ENCODE data around the gene GPER1. TPM values are rescaled to one million over a fixed set of nuclear protein-coding genes. Genes with fewer than 3 reads are reported as not detected.
A peak's percentile ranks its signal among the peaks of the same experiment; 100 is the strongest.
"Not testable (repeated sequence)": the region's sequence is repeated elsewhere in the genome, so short reads cannot be mapped to it uniquely, and the experiment has no call there.

The GPER1 gene
- total RNA-seq, 2 donors from 2014 or later = 7.2 to 20.8 TPM

DNA sequence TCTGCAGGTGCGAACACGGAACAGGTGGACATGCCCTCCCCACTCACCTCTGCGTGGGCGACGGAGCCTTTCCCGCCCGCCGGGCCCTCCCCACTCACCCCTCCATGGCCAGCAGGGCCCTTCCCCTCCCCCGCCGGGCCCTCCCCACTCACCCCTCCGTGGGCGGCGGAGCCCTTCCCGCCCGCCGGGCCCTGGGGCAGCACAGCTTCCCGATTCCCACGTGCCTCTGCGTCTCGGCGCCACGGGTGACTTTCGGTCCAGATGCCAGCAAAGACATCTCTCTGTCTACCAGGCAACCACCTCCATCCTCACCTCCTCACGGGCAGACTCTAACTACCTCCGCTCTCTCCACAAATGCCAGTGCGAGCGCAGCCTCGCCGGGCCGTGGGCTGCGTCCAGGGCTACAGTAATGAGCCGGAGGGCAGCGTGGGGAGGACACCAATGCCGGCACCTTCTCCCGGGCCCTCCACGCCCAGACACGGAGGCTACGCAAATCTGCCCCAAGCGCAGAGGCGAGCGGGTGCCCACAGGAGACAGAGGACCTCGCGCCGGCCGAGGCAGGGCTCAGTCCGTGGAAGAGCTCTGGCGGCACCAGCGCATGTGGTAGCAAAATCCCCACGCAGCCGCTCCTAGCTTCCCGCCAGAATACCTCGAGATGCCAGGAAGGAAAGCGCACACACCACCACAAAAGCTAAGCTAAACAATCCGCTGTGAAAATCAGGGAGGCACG lies 21.8 kb downstream of the GPER1 start:
- DNase-seq (no peak), ATAC-seq (no peak)
- intact Hi-C loops (cut with DNase I, micrococcal nuclease) = no loop called here

DNA sequence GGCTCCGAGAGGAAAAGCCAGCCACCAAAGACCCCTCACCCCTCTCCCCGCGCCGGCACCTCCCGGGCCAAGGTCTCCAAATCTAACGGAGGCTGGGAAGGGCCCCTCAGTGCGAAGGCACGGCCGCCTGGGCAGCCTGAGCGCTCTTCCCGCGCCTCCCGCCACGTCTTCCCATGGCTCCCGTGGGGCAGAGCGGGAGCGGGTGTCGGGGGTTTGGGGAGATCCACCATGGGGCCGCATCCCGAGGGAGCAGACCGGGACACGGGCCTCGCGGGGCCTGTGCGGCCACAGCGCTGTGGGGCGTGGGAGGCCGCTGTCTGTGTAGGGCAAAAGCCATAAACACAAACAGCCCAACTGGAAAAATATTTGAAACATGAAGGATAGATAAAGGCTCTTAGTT lies 22.4 kb downstream of the GPER1 start:
- DNase-seq (no peak), ATAC-seq (no peak)
- intact Hi-C loops (cut with DNase I, micrococcal nuclease) = no loop called here

DNA sequence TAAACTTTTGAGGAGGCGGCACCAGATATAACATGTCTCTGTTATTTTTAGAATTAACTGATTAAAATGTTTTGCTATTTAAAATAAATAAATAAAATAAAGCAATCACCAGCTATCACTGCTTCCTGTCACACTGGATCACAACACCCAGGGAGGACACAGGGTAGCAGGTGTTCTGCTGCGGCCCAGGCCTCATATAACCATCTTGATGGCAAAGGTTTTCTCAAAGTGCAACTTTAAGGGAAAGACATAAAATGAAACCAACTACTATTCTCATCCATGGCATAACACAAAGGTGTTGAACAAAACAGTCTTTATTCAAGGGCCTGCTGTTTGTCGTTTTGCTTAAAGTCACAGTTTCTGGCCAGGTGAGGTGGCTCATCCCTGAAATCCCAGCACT lies 23.2 kb downstream of the GPER1 start:
- DNase-seq (no peak), ATAC-seq (no peak)
- intact Hi-C loops (cut with DNase I, micrococcal nuclease) = no loop called here

DNA sequence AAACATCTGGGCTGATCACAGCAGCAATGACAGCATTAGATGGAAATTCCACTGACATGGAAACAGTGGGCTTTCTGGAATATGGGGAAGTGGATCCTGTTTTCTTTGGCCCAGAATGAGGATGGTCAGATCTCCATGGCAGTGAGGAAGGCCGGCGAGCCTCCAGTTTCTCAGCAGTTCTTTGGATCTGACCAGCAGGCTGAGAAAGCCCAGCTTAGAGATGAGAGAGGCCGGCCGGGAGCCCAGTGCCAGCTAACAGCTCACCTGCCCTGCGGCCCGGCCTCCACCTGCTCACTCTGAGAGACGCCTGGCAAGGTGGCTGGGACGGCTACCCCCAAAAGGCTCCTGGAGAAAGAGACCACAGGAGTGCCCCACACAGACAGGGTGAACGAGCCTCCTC lies 24.2 kb downstream of the GPER1 start:
- DNase-seq = no peak
- intact Hi-C loops (cut with DNase I, micrococcal nuclease) = no loop called here
- no peak for ATAC-seq

DNA sequence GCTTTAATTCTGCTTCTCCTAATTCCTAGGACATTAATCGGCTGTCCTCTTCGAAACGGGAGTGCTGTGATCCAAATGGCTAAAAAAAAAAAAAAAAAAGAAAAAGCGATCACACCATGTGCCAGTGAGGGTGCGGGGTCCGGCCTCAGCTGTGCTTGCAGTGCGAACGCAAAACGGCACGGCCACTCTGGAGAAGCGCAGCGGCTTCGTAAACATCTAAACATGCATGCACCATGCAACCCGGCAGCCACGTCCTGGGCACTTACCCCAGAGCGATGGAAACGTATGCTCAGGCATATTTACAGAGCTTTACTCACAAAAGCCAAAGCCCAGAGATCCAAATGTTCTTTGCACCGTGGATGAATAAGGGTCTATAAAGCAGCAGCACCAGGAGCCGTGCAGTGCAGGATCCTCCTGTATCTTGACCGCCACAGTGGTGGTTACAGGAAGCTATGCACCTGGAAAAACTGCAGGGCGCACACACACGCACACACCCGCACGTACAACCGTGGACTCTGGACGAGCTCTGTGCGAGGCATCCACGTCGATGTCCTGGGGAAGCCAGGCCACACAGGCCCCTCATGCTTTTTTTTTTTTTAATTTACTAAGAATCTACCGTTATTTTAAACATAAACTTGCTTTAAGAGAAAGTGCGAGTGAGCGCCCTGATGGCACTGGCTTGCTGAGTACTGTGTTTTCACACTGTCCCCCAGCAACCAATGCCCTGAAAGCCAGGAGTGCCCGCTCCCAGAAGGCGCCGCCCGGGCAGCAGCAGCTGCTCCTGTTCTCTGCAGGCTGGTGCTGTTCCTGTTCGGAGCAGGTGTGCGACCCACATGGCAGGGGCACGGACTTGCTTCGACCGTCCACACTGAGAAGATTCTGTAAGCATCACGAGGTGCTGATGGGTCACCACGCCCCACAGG lies 25.0 kb downstream of the GPER1 start:
- intact Hi-C loops (cut with DNase I, micrococcal nuclease) = no loop called here
- ATAC-seq (no peak), DNase-seq (no peak)

DNA sequence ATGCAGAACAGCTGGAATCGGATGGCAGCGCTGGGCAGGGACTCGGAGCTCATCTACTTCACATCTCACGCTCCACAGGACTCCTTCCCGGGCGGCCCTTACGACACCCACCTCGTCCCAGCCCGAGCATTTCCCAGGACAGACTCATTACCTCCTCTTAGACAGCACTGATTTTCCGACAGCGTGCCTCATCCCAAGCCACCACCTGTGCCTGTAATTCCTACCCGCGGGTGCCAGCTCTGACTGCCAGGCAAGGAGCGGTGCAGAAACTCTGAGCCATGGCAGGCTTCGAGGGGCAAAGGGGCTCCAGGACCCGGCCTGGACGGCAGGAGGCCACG lies 25.6 kb downstream of the GPER1 start:
- intact Hi-C loops (cut with DNase I, micrococcal nuclease) = no loop called here
- ATAC-seq (no peak), DNase-seq (no peak)

DNA sequence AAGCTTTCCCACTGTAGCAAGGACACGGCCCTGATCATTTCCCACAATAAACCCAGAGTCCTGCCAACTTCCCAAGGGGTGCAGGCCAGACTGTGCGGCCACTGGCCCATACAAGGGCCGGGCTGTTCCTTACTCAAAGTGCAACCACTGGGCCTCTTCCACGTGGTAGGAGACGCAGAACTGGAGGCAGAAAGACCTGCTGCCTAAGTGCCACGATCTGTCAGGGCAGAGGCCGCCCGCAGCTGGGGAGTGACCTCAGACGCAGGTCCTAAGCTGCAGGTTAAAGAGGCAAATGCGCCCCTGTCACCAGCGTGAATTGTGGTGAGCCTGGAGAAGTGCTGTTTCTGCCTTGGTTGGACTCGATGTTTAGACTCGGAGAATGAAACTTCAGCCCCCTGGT lies 26.2 kb downstream of the GPER1 start:
- intact Hi-C loops (cut with DNase I, micrococcal nuclease) = no loop called here
- ATAC-seq (no peak), DNase-seq (no peak)

DNA sequence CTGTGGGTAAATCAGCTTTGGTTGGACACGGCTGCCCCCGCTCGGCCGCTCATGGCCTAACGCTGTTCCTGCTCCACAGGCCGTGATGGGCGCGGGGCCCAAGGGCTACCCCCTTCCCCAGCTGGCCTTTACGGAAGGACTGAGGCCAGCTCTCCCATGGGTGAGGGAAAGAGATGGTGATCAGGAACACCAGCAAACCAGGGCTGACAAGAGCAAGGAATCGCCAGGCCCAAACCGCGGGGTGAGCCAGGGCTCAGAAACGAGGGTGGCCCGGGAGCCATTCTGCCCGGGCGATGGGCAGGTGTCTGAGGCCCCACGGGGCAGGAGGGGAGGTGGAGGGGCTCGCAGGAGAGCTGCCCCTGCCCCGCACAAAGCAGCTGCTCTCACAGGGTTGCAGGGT lies 26.6 kb downstream of the GPER1 start:
- intact Hi-C loops (cut with DNase I, micrococcal nuclease) = no loop called here
- DNase-seq (no peak), ATAC-seq (no peak)

DNA sequence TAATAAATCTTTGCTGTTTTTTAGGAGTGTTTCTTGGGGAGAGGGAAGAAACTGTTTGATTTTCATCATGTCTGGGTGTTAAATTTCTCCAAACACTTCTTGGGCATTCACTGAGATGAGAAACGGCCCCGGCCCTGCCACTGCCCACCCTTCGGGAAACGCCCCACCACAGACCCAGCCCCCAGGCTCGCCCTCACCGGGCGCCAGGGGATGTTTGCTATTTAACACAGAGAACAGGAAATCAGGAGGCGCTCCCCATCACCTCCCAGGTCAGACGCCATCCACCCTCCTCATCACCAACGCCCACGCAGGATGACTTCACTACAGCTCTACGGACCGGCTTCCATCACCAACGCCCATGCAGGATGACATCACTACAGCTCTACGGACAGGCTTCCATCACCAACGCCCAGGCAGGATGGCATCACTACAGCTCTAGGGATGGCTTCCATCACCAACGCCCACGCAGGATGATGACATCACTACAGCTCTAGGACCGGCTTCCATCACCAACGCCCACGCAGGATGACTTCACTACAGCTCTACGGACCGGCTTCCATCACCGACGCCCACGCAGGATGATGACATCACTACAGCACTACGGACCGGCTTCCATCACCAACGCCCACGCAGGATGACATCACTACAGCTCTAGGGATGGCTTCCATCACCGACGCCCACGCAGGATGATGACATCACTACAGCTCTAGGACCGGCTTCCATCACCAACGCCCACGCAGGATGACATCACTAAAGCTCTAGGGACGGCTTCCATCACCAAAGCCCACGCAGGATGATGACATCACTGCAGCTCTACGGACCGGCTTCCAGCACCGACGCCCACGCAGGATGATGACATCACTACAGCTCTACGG lies 27.5 kb downstream of the GPER1 start:
- intact Hi-C loops (cut with DNase I, micrococcal nuclease); DNase-seq; ATAC-seq: not testable (repeated sequence)

DNA sequence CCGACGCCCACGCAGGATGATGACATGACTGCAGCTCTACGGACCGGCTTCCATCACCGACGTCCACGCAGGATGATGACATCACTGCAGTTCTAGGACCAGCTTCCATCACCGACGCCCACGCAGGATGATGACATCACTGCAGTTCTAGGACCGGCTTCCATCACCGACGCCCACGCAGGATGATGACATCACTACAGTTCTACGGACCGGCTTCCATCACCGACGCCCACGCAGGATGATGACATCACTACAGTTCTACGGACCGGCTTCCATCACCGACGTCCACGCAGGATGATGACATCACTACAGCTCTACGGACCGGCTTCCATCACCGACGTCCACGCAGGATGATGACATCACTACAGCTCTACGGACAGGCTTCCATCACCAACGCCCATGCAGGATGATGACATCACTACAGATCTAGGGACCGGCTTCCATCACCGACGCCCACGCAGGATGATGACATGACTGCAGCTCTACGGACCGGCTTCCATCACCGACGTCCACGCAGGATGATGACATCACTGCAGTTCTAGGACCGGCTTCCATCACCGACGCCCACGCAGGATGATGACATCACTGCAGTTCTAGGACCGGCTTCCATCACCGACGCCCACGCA lies 28.6 kb downstream of the GPER1 start:
- DNase-seq; intact Hi-C loops (cut with DNase I, micrococcal nuclease); ATAC-seq: not testable (repeated sequence)

DNA sequence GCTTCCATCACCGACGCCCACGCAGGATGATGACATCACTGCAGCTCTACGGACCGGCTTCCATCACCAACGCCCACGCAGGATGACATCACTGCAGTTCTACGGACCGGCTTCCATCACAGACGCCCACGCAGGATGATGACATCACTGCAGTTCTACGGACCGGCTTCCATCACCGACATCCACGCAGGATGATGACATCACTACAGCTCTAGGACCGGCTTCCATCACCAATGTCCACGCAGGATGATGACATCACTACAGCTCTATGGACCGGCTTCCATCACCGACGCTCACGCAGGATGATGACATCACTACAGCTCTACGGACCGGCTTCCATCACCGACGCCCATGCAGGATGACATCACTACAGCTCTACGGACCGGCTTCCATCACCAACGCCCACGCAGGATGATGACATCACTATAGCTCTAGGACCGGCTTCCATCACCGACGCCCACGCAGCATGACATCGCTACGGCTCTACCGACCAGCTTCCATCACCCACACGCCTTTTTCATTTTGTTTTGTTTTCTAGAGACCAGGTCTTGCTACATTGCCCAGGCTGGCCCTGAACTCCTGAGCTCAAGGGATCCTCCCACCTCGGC lies 29.5 kb downstream of the GPER1 start:
- ATAC-seq = no peak
- DNase-seq = no peak
- intact Hi-C loops (cut with DNase I, micrococcal nuclease) = no loop called here

DNA sequence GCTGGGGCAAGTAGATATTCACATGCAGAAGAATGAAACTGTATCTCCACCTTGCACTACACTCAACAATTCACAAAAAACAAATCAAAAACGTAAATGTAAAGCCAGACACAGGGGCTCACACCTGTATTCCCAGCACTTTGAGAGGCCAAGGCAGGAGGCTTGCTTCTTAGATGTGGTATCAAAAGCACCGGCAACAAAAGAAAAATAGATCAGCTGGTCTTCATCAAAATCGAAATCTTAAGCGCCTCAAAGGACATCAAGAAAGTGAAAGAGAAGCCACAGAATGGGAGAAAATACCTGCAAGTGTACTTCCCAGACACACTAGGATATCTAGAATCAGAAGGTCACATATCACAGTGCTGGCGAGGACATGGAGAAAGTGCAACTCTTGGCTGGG lies 31.3 kb downstream of the GPER1 start:
- intact Hi-C loops (cut with DNase I, micrococcal nuclease) = no loop called here
- ATAC-seq (no peak), DNase-seq (no peak)

DNA sequence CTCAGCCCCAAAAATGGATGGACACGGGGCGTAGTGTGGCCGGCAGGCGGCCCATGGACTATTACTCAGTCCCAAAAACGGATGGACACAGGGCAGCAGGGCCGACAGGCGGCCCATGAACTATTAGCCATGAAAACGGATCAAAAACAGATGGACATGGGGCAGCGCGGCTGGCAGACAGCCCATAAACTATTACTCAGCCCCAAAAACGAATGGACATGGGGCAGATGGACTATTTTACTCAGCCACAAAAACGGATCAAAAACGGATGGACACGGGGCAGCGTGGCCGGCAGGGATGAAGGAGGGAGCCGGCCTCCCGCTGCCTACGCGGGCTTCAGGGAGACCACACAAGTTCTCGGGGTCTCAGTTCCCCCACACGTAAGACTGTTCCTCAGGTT lies 32.9 kb downstream of the GPER1 start:
- intact Hi-C loops (cut with DNase I, micrococcal nuclease) = no loop called here
- ATAC-seq (no peak), DNase-seq (no peak)

DNA sequence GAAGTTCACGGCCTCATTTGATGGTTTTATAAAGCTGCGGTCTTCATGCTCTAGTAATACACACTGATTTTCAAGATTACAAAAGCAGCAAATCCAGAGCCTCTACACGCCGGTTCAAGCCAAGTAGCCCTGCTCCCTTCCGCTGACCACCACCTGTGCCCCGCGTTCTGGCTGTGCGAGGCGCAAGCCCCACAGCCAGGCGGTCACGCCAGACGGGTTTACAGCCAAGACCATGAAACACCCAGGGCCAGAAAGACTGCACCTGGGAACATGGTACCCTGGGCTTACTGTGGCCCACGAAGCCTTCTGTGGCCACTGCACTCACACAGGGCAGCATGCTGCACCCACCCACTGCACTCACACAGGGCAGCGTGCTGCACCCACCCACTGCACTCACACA lies 33.6 kb downstream of the GPER1 start:
- intact Hi-C loops (cut with DNase I, micrococcal nuclease) = no loop called here
- ATAC-seq = no peak
- DNase-seq = no peak

DNA sequence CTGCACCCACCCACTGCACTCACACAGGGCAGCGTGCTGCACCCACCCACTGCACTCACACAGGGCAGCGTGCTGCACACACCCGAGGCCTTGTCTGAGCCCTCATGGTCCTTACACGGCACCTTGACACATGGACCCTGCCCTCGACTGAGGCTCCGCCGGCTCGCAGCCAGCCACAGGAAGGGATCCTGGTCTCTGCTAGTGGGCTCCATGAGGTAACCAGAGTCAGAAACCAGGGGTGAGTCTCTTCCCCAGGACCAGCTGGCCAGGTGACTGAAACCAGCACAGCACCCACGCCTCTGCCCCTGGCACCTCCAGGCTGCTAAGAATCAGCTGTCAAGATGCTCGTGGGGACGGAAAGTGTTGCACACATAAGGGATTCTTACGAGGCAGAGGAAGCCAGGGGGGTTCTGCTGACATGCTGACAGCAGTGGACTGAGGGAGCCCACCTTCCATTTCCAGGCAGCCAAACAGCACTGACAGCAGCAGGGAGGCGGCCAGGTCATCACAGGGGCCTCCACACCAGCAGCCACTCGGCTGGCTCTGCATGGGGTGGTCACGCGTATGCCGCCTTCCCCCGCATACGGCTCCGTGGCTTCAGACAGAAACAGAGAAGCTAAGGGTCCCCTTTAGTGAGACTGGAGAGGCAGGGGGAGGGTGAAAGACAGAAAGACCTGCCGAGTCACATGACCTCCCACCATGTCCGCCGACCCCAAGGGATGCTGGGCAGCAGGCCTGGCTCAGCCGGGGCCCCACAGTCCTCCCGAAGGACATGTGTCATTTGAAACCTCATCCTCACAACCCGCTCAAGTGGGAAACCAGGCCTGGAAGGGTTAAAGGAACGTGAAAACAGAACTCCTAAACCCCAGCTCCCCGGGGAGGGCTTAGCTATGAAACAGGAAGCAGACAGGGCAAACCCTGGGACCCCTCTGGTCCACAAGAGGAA lies 34.2 kb downstream of the GPER1 start:
- ATAC-seq = no peak
- DNase-seq = no peak
- intact Hi-C loops (cut with DNase I, micrococcal nuclease) = no loop called here

DNA sequence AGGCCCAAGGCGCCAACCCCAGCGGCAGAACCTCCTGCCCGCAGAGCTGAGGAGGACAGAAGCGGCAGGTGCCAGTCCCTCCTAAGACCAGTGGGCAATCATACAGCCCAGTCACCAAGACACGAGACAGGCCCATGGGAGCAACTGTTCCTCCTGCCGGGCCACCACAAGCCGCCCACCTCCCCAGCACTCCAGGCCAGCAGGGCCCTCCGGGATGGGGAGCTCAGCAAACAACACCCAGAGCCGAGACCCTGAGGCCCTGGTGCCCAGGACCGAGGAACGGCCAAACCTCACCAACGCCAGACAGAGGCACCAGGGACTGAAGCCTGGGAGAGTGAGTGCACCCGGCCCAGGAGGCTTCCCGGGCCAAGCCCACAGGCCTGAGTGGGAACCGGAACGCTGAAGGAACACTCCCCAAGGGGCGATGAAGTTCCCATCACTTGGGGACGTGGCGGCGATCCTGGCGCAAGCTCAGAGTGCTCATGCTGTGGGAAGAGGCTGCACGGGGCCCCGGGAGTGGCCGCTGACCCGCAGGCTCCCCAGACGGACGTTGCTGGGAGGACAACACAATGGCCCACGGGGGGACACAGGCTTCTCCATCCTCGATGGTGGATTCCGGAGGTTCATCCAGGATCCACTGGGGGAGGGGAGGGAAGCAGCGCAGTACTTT lies 35.1 kb downstream of the GPER1 start:
- DNase-seq (no peak), ATAC-seq (no peak)
- intact Hi-C loops (cut with DNase I, micrococcal nuclease) = no loop called here

DNA sequence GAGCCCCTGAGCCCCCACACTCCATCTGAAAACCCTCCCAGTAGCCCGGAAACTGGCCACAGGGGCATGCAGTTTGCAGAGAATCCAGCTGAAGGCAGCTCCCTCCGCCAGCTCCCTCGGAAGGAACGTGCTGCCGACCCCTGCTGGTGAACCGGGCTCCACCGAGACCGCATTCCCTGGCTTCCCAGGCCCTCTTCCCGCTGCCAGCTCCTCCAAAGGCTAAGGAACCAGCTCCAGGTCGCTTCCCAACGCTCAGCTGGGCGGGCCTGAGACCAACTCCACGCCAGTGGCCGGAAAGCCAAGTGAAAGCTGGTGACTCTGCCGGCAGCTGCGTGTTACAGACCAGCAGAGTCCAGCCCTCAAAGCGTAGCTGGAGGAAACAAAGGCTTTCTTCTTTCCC lies 35.8 kb downstream of the GPER1 start:
- intact Hi-C loops (cut with DNase I, micrococcal nuclease) = no loop called here
- peak; percentile 31 for ATAC-seq
- peak; percentile 47 to 56 for DNase-seq
